Aorta (tissue), 5 donors: ENCODE data around the gene PPP2CA. TPM values are rescaled to one million over a fixed set of nuclear protein-coding genes. Genes with fewer than 3 reads are reported as not detected.

ENCODE experiments used
- ATAC-seq: fragments of 200-7000 bp; cut with Tn5 transposase; one replicate; pipeline ENCODE4 v1.9.1; 2022; ENCODE audit warnings: moderate library complexity; ENCODE audit not compliant: low FRiP score
- DNase-seq, 2 donors: peaks; one replicate each; pipeline ENCODE4 v3.0.0-alpha.2; 2020
- H3K27ac ChIP-seq, 2 donors: one replicate each; pipeline ENCODE4 v1.5.1; 2013; ENCODE audit warnings: low read length in 2 of 2, mild to moderate bottlenecking in 2 of 2, moderate library complexity in 2 of 2, control low read depth in 1 of 2, inconsistent platforms in 1 of 2, low read depth in 1 of 2
- H3K27me3 ChIP-seq, 2 donors: one replicate each; pipeline ENCODE4 v1.6.1; 2013; ENCODE audit warnings: control low read depth in 1 of 2, low read length in 1 of 2, mild to moderate bottlenecking in 1 of 2, moderate library complexity in 1 of 2; ENCODE audit not compliant: insufficient read depth in 2 of 2, control insufficient read depth in 1 of 2
- H3K36me3 ChIP-seq, 2 donors: one replicate each; pipeline ENCODE4 v1.6.1; 2013; ENCODE audit warnings: control low read depth in 1 of 2, low read length in 1 of 2, mild to moderate bottlenecking in 1 of 2; ENCODE audit not compliant: insufficient read depth in 2 of 2, control insufficient read depth in 1 of 2
- H3K4me1 ChIP-seq, 2 donors: one replicate each; pipeline ENCODE4 v1.6.1; 2013; ENCODE audit warnings: low read length in 2 of 2, control low read depth in 1 of 2, mild to moderate bottlenecking in 1 of 2, moderate library complexity in 1 of 2; ENCODE audit not compliant: insufficient read depth in 2 of 2, control insufficient read depth in 1 of 2
- H3K4me3 ChIP-seq, 2 donors: one replicate each; pipeline ENCODE4 v1.5.1; 2013; ENCODE audit warnings: low read length in 2 of 2, control low read depth in 1 of 2, mild to moderate bottlenecking in 1 of 2
- H3K9me3 ChIP-seq: one replicate; pipeline ENCODE4 v1.6.1; 2013; ENCODE audit warnings: mild to moderate bottlenecking, low read length; ENCODE audit not compliant: control insufficient read depth
- WGBS, 2 donors: extraction: QIAGEN DNeasy Blood & Tissue Kit; methylation state at CpG; one replicate each; pipeline ENCODE4 v1.1.7; 2013; 5-methylcytosine and 5-hydroxymethylcytosine counted together
- intact Hi-C, 2 donors: fragments of 100-400 bp; cut with DNase I; formaldehyde crosslinking; loops; one replicate each; pipeline versions ENCODE4 v1.14.2 to v1.15.0; 2022
- polyA plus RNA-seq, 2 donors: library from polyadenylated mRNA; stranded (reverse); fragments of 200-250 nt; gene quantifications; one replicate each; pipeline ENCODE4 v1.2.3, GENCODE V29; 2013
- total RNA-seq, 2 donors: library from RNA; stranded (reverse); fragmentation: NEBNext Ultra II Directional; extraction: Animal tissue kit (Norgen Biotek cat#: 25700); gene quantifications; one replicate each; pipeline ENCODE4 v1.2.1, GENCODE V29; 2021
- donor health status: healthy with polysubstance abuse.
- donor health status: Bipolar disorder and iron deficiency.
- donor health status: DM: no; HTN: no; CAD: no.
- donor health status: DM: no; HTN: no; CAD: no.
- donor health status: DM: yes; HTN: yes; CAD: no.

Gene PPP2CA
- total and polyA plus RNA-seq, 4 donors = 32.5 to 96.6 (median 69.3) TPM

- 85 to 87% methylated on average over 6 of the region's 6 CpGs for WGBS, 2 donors
- intact Hi-C loops = no loop called here
Measured at GRCh38 chr5:134247428-134248224, 21.8 kb upstream of the PPP2CA start.

GRCh38 chr5:134246771-134247427 lies 21.0 kb upstream of the PPP2CA start:
- no peak overlapping the region for H3K27ac ChIP-seq
- no peak for ATAC-seq
- H3K9me3 ChIP-seq = no peaks in the 10 kb centered on the region
- intact Hi-C loops = no loop called here
- no peaks in the 10 kb centered on the region for H3K27me3 ChIP-seq
- H3K4me1 ChIP-seq = no peaks in the 10 kb centered on the region
- H3K4me3 ChIP-seq = no peak overlapping the region
- no peak for DNase-seq
- 87 to 91% methylated on average over 5 of the region's 5 CpGs for WGBS, 2 donors
- H3K36me3 ChIP-seq = no peaks in the 10 kb centered on the region

More at GRCh38 chr5:134247428-134248224, 21.8 kb upstream of the PPP2CA start:
- no peak for ATAC-seq
- H3K36me3 ChIP-seq = no peaks in the 10 kb centered on the region
- H3K9me3 ChIP-seq = no peaks in the 10 kb centered on the region
- no peak overlapping the region for H3K4me3 ChIP-seq
- no peaks in the 10 kb centered on the region for H3K4me1 ChIP-seq
- no peaks in the 10 kb centered on the region for H3K27me3 ChIP-seq
- DNase-seq = no peak
- no peak overlapping the region for H3K27ac ChIP-seq

- intact Hi-C loops = no loop called here
- 92 to 94% methylated on average over 2 of the region's 2 CpGs for WGBS, 2 donors
- Histone ChIP-seq H3K27me3 (no peaks in the 10 kb centered on the region), H3K4me1 (no peaks in the 10 kb centered on the region), H3K4me3 (no peak overlapping the region), H3K27ac (no peak overlapping the region), H3K9me3 (no peaks in the 10 kb centered on the region), H3K36me3 (no peaks in the 10 kb centered on the region)
- DNase-seq (no peak), ATAC-seq (no peak)
Measured at GRCh38 chr5:134245692-134246091, 19.8 kb upstream of the PPP2CA start.

GRCh38 chr5:134245101-134245604 lies 19.3 kb upstream of the PPP2CA start:
- Histone ChIP-seq H3K4me3 (no peak overlapping the region), H3K9me3 (no peaks in the 10 kb centered on the region), H3K4me1 (no peaks in the 10 kb centered on the region), H3K27me3 (no peaks in the 10 kb centered on the region), H3K27ac (no peak overlapping the region), H3K36me3 (no peaks in the 10 kb centered on the region)
- intact Hi-C loops = no loop called here
- WGBS, 2 donors = 21 to 26% methylated on average over 8 of the region's 8 CpGs
- ATAC-seq = no peak
- DNase-seq = no peak

GRCh38 chr5:134242146-134242545 lies 16.3 kb upstream of the PPP2CA start:
- no peak for DNase-seq
- Histone ChIP-seq H3K4me1 (no peaks in the 10 kb centered on the region), H3K4me3 (no peak overlapping the region), H3K27me3 (no peaks in the 10 kb centered on the region), H3K36me3 (no peaks in the 10 kb centered on the region), H3K27ac (no peak overlapping the region), H3K9me3 (no peaks in the 10 kb centered on the region)
- ATAC-seq = no peak
- intact Hi-C loops = no loop called here
- 87 to 89% methylated on average over 5 of the region's 5 CpGs for whole genome bisulfite sequencing, 2 donors

- intact Hi-C loops = no loop called here
- 1 to 3% methylated on average over 7 of the region's 7 CpGs for WGBS, 2 donors
- no peak for ATAC-seq
- no peak overlapping the region for H3K4me3 ChIP-seq
- H3K4me1 ChIP-seq = no peaks in the 10 kb centered on the region
- no peak overlapping the region for H3K27ac ChIP-seq
- no peak for DNase-seq
- no peaks in the 10 kb centered on the region for H3K9me3 ChIP-seq
- no peaks in the 10 kb centered on the region for H3K36me3 ChIP-seq
- H3K27me3 ChIP-seq = no peaks in the 10 kb centered on the region
Measured at GRCh38 chr5:134240421-134240962, 14.6 kb upstream of the PPP2CA start.

- Histone ChIP-seq H3K4me1 (no peaks in the 10 kb centered on the region), H3K27ac (no peak overlapping the region), H3K4me3 (no peak overlapping the region), H3K9me3 (no peaks in the 10 kb centered on the region), H3K27me3 (no peaks in the 10 kb centered on the region), H3K36me3 (no peaks in the 10 kb centered on the region)
- 94 to 99% methylated on average over 6 of the region's 6 CpGs for WGBS, 2 donors
- intact Hi-C loops = no loop called here
- ATAC-seq (no peak), DNase-seq (no peak)
Measured at GRCh38 chr5:134236820-134237219, 10.9 kb upstream of the PPP2CA start.

GRCh38 chr5:134236318-134236717 lies 10.4 kb upstream of the PPP2CA start:
- intact Hi-C loops = no loop called here
- Histone ChIP-seq H3K36me3 (no peaks in the 10 kb centered on the region), H3K9me3 (no peaks in the 10 kb centered on the region), H3K4me1 (no peaks in the 10 kb centered on the region), H3K27ac (no peak overlapping the region), H3K27me3 (no peaks in the 10 kb centered on the region), H3K4me3 (no peak overlapping the region)
- WGBS, 2 donors = 64 to 70% methylated on average over 2 of the region's 2 CpGs
- DNase-seq = no peak
- ATAC-seq = no peak
